CD4-positive, alpha-beta memory T cell (primary cell): ENCODE data around the gene C9orf72. TPM values are rescaled to one million over a fixed set of nuclear protein-coding genes. Genes with fewer than 3 reads are reported as not detected.

Experiments used
- CTCF ChIA-PET: fragments of 350-600 bp; sonication (Branson Sonifier 250); formaldehyde crosslinking; loops from one replicate; lab custom pipeline; 2021; ENCODE audit warnings: inconsistent platforms; ENCODE audit not compliant: partially characterized antibody; lab: Charles Lee
- POLR2A ChIA-PET: fragments of 350-600 bp; sonication (Branson Sonifier 250); formaldehyde crosslinking; loops from one replicate; lab custom pipeline; 2021; ENCODE audit not compliant: partially characterized antibody; lab: Charles Lee
- DNase-seq, 5 donors: peaks; one replicate each; pipeline versions ENCODE4 v3.0.0 to v3.0.0-alpha.2; 2020 to 2022; ENCODE audit warnings: mixed read lengths in 1 of 5
- H3K27ac ChIP-seq: one replicate; pipeline ENCODE4 v1.7.0; 2013; ENCODE audit warnings: low read depth, low read length
- H3K27me3 ChIP-seq: 2 replicates; pipeline ENCODE4 v1.7.0; 2013; ENCODE audit warnings: mild to moderate bottlenecking, low read length, moderate library complexity; ENCODE audit not compliant: insufficient read depth
- H3K36me3 ChIP-seq: 2 replicates; pipeline ENCODE4 v1.7.0; 2013; ENCODE audit warnings: mild to moderate bottlenecking, low read length, moderate library complexity; ENCODE audit not compliant: insufficient read depth
- H3K4me1 ChIP-seq: 2 replicates; pipeline ENCODE4 v1.7.0; 2013; ENCODE audit warnings: mild to moderate bottlenecking, low read length, moderate library complexity; ENCODE audit not compliant: insufficient read depth
- H3K4me3 ChIP-seq, 2 donors: one replicate each; pipeline ENCODE4 v1.7.0; 2013; ENCODE audit warnings: low read length in 2 of 2, mild to moderate bottlenecking in 1 of 2
- H3K9me3 ChIP-seq, 2 donors: one replicate each; pipeline ENCODE4 v1.7.0; 2013; ENCODE audit warnings: low read length in 2 of 2, control low read depth in 1 of 2; ENCODE audit not compliant: control insufficient read depth in 1 of 2
- H3K27ac Mint-ChIP-seq, 7 donors: one replicate each; pipeline ENCODE4 v1.8.0; 2020 to 2021; ENCODE audit warnings: mixed read lengths in 7 of 7, mild to moderate bottlenecking in 6 of 7, inconsistent platforms in 3 of 7, moderate library complexity in 3 of 7
- H3K27me3 Mint-ChIP-seq, 2 donors: one replicate each; pipeline ENCODE4 v1.8.0; 2020 to 2021; ENCODE audit warnings: mixed read lengths in 2 of 2
- H3K36me3 Mint-ChIP-seq, 2 donors: one replicate each; pipeline ENCODE4 v1.8.0; 2020 to 2021; ENCODE audit warnings: mixed read lengths in 2 of 2, inconsistent platforms in 1 of 2, mild to moderate bottlenecking in 1 of 2
- H3K4me1 Mint-ChIP-seq, 4 donors: one replicate each; pipeline ENCODE4 v1.8.0; 2020 to 2021; ENCODE audit warnings: mixed read lengths in 4 of 4, mild to moderate bottlenecking in 1 of 4
- H3K4me3 Mint-ChIP-seq, 8 donors: one replicate each; pipeline ENCODE4 v1.8.0; 2020 to 2021; ENCODE audit warnings: mixed read lengths in 8 of 8, mild to moderate bottlenecking in 7 of 8, moderate library complexity in 6 of 8, inconsistent platforms in 3 of 8
- H3K9me3 Mint-ChIP-seq, 8 donors: one replicate each; pipeline ENCODE4 v1.8.0; 2020 to 2021; ENCODE audit warnings: mixed read lengths in 8 of 8, mild to moderate bottlenecking in 5 of 8, inconsistent platforms in 3 of 8, moderate library complexity in 1 of 8
- intact Hi-C: fragments of 100-400 bp; cut with micrococcal nuclease; formaldehyde crosslinking; loops from one replicate; pipeline ENCODE4 v1.15.1; 2023
- polyA plus RNA-seq, 2 donors: library from polyadenylated mRNA; unstranded; fragments of 300-500 nt; fragmentation: Illumina TruSeq; gene quantifications; one replicate each; pipeline ENCODE4 v1.2.3, GENCODE V29; 2021
- total RNA-seq, 2 experiments: library from RNA; stranded (reverse); gene quantifications; one replicate each; pipeline ENCODE4 v1.2.3, GENCODE V29; 2021

The C9orf72 gene
- total and polyA plus RNA-seq, 4 experiments from 2014 or later: 6.5 to 21.1 (median 18.6) TPM

DNA sequence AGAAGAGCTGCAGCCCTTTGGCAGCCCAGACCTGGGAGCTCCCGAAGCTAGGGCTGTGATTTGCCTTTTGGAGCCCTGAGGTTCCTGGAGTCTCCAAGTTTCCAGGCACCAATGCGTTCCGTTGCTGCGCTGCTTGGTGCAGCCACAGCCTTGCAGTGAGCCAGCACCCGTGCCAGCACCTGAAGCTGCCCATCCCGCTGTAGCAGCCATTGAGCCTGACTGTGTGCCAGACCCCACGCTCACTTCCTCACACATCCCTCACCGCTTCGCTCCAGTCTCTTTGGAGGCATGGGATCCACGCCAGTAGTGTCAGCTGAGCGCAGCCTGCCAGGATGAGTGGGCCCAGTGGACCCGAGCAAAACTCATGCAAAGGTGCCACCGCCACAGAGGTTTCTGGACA lies 22.5 kb upstream of the C9orf72 start:
- H3K4me3 Mint-ChIP-seq: no peak overlapping the region
- H3K27ac Mint-ChIP-seq: no peak overlapping the region
- ChIA-PET CTCF (no interaction called here), POLR2A (no interaction called here)
- no peaks in the 10 kb centered on the region for H3K36me3 Mint-ChIP-seq
- Histone ChIP-seq H3K36me3 (no peaks in the 10 kb centered on the region), H3K9me3 (no peaks in the 10 kb centered on the region), H3K27me3 (no peaks in the 10 kb centered on the region), H3K4me1 (no peaks in the 10 kb centered on the region), H3K4me3 (no peak overlapping the region), H3K27ac (no peak overlapping the region)
- no peaks in the 10 kb centered on the region for H3K4me1 Mint-ChIP-seq
- intact Hi-C loops: no loop called here
- H3K9me3 Mint-ChIP-seq: peaks cover 0 to 2% (median 0%) of the 10 kb centered on the region in 8 donors
- peaks cover 7 to 8% of the 10 kb centered on the region in 2 donors for H3K27me3 Mint-ChIP-seq
- no peak for DNase-seq

GRCh38 chr9:27591672-27592071 lies 18.4 kb upstream of the C9orf72 start:
- CTCF ChIA-PET: no interaction called here
- intact Hi-C loops: no loop called here
- POLR2A ChIA-PET: no interaction called here
- H3K36me3 ChIP-seq: no peaks in the 10 kb centered on the region
- H3K27ac Mint-ChIP-seq: no peak overlapping the region
- peaks cover 1% of the 10 kb centered on the region for H3K27me3 ChIP-seq
- H3K9me3 ChIP-seq: no peaks in the 10 kb centered on the region
- no peak overlapping the region for H3K4me3 Mint-ChIP-seq
- no peaks in the 10 kb centered on the region for H3K4me1 Mint-ChIP-seq
- H3K4me3 ChIP-seq: no peak overlapping the region
- H3K9me3 Mint-ChIP-seq: peaks cover 0 to 7% (median under 1%) of the 10 kb centered on the region in 8 donors
- no peak overlapping the region for H3K27ac ChIP-seq
- no peaks in the 10 kb centered on the region for H3K36me3 Mint-ChIP-seq
- no peaks in the 10 kb centered on the region for H3K4me1 ChIP-seq
- H3K27me3 Mint-ChIP-seq: peaks cover 20 to 28% of the 10 kb centered on the region in 2 donors
- no peak for DNase-seq

DNA sequence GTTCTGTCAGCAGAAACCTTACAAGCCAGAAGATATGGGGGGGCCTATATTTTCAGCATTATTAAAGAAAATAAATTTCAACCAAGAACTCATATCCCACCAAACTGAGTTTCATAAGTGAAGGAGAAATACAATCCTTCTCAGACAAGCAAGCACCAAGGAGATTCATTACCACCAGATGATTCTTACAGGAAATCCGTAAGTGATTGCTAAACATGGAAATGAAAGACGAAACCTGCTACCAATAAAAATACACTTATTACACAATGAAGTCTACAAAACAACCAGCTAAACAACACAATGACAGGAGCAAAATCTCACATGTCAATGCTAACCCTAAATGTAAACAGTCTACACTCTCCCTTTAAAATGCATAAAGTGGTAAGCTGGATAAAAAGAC lies 17.8 kb upstream of the C9orf72 start:
- DNase-seq: no peak
- intact Hi-C loops: no loop called here
- CTCF ChIA-PET: no interaction called here

GRCh38 chr9:27590651-27591050 lies 17.4 kb upstream of the C9orf72 start:
- H3K4me3 ChIP-seq: no peak overlapping the region
- ChIA-PET POLR2A (no interaction called here), CTCF (no interaction called here)
- Mint-ChIP-seq H3K27ac (no peak overlapping the region), H3K4me3 (no peak overlapping the region), H3K4me1 (no peaks in the 10 kb centered on the region), H3K9me3 (peaks cover 0 to 7% (median under 1%) of the 10 kb centered on the region in 8 donors), H3K36me3 (no peaks in the 10 kb centered on the region), H3K27me3 (peaks cover 21 to 28% of the 10 kb centered on the region in 2 donors)
- no peak overlapping the region for H3K27ac ChIP-seq
- DNase-seq: no peak
- intact Hi-C loops: no loop called here
- peaks cover 5% of the 10 kb centered on the region for H3K27me3 ChIP-seq
- no peaks in the 10 kb centered on the region for H3K9me3 ChIP-seq
- H3K4me1 ChIP-seq: no peaks in the 10 kb centered on the region
- H3K36me3 ChIP-seq: no peaks in the 10 kb centered on the region

More for the DNA sequence above, 17.8 kb upstream of the C9orf72 start:
- Mint-ChIP-seq H3K36me3 (no peaks in the 10 kb centered on the region), H3K9me3 (peaks cover 0 to 7% (median under 1%) of the 10 kb centered on the region in 8 donors), H3K27me3 (peaks cover 21 to 28% of the 10 kb centered on the region in 2 donors), H3K4me3 (no peak overlapping the region), H3K27ac (no peak overlapping the region), H3K4me1 (no peaks in the 10 kb centered on the region)
- Histone ChIP-seq H3K4me3 (no peak overlapping the region), H3K36me3 (no peaks in the 10 kb centered on the region), H3K27ac (no peak overlapping the region), H3K4me1 (no peaks in the 10 kb centered on the region), H3K9me3 (no peaks in the 10 kb centered on the region), H3K27me3 (peaks cover 5% of the 10 kb centered on the region)
- POLR2A ChIA-PET: no interaction called here

- intact Hi-C loops: no loop called here
Observed at GRCh38 chr9:27589462-27589861, 16.2 kb upstream of the C9orf72 start.

GRCh38 chr9:27586304-27586703 lies 13.0 kb upstream of the C9orf72 start:
- peaks cover 19 to 29% of the 10 kb centered on the region in 2 donors for H3K27me3 Mint-ChIP-seq
- DNase-seq: no peak
- ChIA-PET CTCF (no interaction called here), POLR2A (no interaction called here)
- Histone ChIP-seq H3K4me3 (no peak overlapping the region), H3K27me3 (peaks cover 5% of the 10 kb centered on the region), H3K4me1 (no peaks in the 10 kb centered on the region), H3K9me3 (no peaks in the 10 kb centered on the region), H3K27ac (no peak overlapping the region), H3K36me3 (no peaks in the 10 kb centered on the region)
- no peak overlapping the region for H3K27ac Mint-ChIP-seq
- no peaks in the 10 kb centered on the region for H3K36me3 Mint-ChIP-seq
- H3K4me3 Mint-ChIP-seq: no peak overlapping the region
- intact Hi-C loops: no loop called here
- no peaks in the 10 kb centered on the region for H3K4me1 Mint-ChIP-seq
- peaks cover 0 to 7% (median under 1%) of the 10 kb centered on the region in 8 donors for H3K9me3 Mint-ChIP-seq

More at GRCh38 chr9:27589462-27589861, 16.2 kb upstream of the C9orf72 start:
- no peak overlapping the region for H3K27ac ChIP-seq
- peaks cover 5% of the 10 kb centered on the region for H3K27me3 ChIP-seq
- no peak overlapping the region for H3K27ac Mint-ChIP-seq
- H3K4me1 Mint-ChIP-seq: no peaks in the 10 kb centered on the region
- H3K36me3 ChIP-seq: no peaks in the 10 kb centered on the region
- H3K4me3 Mint-ChIP-seq: no peak overlapping the region
- no peaks in the 10 kb centered on the region for H3K4me1 ChIP-seq
- POLR2A ChIA-PET: no interaction called here
- H3K9me3 ChIP-seq: no peaks in the 10 kb centered on the region
- H3K9me3 Mint-ChIP-seq: peaks cover 0 to 7% (median under 1%) of the 10 kb centered on the region in 8 donors
- no peaks in the 10 kb centered on the region for H3K36me3 Mint-ChIP-seq
- peaks cover 16 to 30% of the 10 kb centered on the region in 2 donors for H3K27me3 Mint-ChIP-seq
- H3K4me3 ChIP-seq: no peak overlapping the region
- no peak for DNase-seq
- CTCF ChIA-PET: no interaction called here

DNA sequence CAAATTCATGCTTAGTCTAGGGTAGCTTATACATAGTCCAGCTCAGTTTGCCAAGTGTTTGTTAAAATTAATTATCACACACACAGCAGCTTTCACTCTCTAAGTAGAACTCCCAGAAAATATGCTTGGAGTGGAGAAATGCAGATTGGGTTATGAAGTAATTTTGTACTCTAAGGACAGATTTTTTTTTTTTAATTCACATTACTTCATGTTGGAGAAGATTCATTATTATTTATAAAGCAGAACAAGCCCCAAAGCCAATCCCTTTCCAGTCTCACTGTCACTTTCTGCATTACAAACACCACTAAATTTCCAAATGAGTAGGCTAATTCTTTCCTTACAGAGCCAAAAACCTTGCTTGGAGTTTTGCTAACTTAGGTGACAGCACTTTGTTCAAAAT lies 11.7 kb upstream of the C9orf72 start:
- no peaks in the 10 kb centered on the region for H3K36me3 Mint-ChIP-seq

More for the DNA sequence above, 11.7 kb upstream of the C9orf72 start:
- Histone ChIP-seq H3K36me3 (no peaks in the 10 kb centered on the region), H3K27ac (no peak overlapping the region), H3K9me3 (no peaks in the 10 kb centered on the region), H3K27me3 (peaks cover 5% of the 10 kb centered on the region), H3K4me3 (no peak overlapping the region), H3K4me1 (no peaks in the 10 kb centered on the region)
- peaks cover 20 to 26% of the 10 kb centered on the region in 2 donors for H3K27me3 Mint-ChIP-seq
- H3K27ac Mint-ChIP-seq: no peak overlapping the region
- no peaks in the 10 kb centered on the region for H3K4me1 Mint-ChIP-seq
- intact Hi-C loops: no loop called here
- CTCF ChIA-PET: no interaction called here
- POLR2A ChIA-PET: no interaction called here
- H3K4me3 Mint-ChIP-seq: no peak overlapping the region
- no peak for DNase-seq
- peaks cover 0 to 4% (median 0%) of the 10 kb centered on the region in 8 donors for H3K9me3 Mint-ChIP-seq
